K562 (cell line): Measurements from ENCODE around the gene ZCCHC9. TPM values are rescaled to one million over a fixed set of nuclear protein-coding genes. Genes with fewer than 3 reads are reported as not detected.

Experiments used
- ATAC-seq: fragments of 200-7000 bp; cut with Tn5 transposase; 3 replicates; pipeline ENCODE4 v1.9.1; 2020; ENCODE audit warnings: moderate library complexity
- BruUV-seq: library from RNA; stranded (reverse); fragments of 400-500 nt; replicated peaks from 2 replicates; lab custom pipeline; 2021; lab: Mats Ljungman, UMichigan
- CTCF ChIA-PET: fragments of 300-600 bp; formaldehyde crosslinking; extraction: SDS; loops from one replicate; lab custom pipeline; 2021; ENCODE audit warnings: low intra/inter-chr PET ratio; lab: Yijun Ruan, JAX
- POLR2A ChIA-PET: fragments of 300-600, 350-650 bp; sonication (Branson Sonifier 250); formaldehyde crosslinking; extraction: SDS; loops from one replicate; lab custom pipeline; 2021; ENCODE audit warnings: antibody characterized with exemption, inconsistent platforms; lab: Yijun Ruan, JAX
- DNase-seq, 4 experiments: peaks; one replicate each; pipeline versions ENCODE4 v3.0.0 to v3.0.0-alpha.2; 2011 to 2018; ENCODE audit warnings: low spot score in 3 of 4, mixed read lengths in 3 of 4; ENCODE audit errors: extremely low read depth in 1 of 4
- FAIRE-seq: peaks from 2 replicates; lab custom pipeline; 2011; peaks lifted over from hg19 to GRCh38; lab: Jason Lieb, UNC
- H2AFZ ChIP-seq: 2 replicates; pipeline ENCODE4 v1.6.0; 2011; ENCODE audit warnings: low read depth, low read length, control low read depth, inconsistent platforms
- H3K27ac ChIP-seq: fragments of 200-600 bp; 3 replicates; pipeline ENCODE4 v1.8.0; 2011; ENCODE audit warnings: low read depth, mild to moderate bottlenecking, control low read depth, inconsistent platforms, low read length, moderate library complexity, mixed read lengths; ENCODE audit errors: extremely low read depth
- H3K27me3 ChIP-seq, 2 experiments: fragments of 300-600 bp in 1 of 2; 2 replicates in 1 of 2; 3 replicates in 1 of 2; pipeline versions ENCODE4 v1.6.0 to v1.8.0; 2011; ENCODE audit warnings: inconsistent platforms in 2 of 2, low read length in 2 of 2, mild to moderate bottlenecking in 1 of 2, mixed read lengths in 1 of 2, moderate library complexity in 1 of 2; ENCODE audit not compliant: control insufficient read depth in 2 of 2, insufficient read depth in 2 of 2
- H3K36me3 ChIP-seq: fragments of 300-600 bp; 3 replicates; pipeline ENCODE4 v1.8.0; 2011; ENCODE audit warnings: mild to moderate bottlenecking, low read length, inconsistent platforms; ENCODE audit not compliant: control insufficient read depth, insufficient read depth
- H3K4me1 ChIP-seq, 2 experiments: fragments of 200-600 bp in 1 of 2; replicated peaks in 1 of 2; 2 replicates in 1 of 2; 3 replicates in 1 of 2; pipeline versions ENCODE4 v1.5.1 to v1.8.0; 2011; ENCODE audit warnings: inconsistent platforms in 2 of 2, low read length in 2 of 2, mild to moderate bottlenecking in 1 of 2, mixed read lengths in 1 of 2, moderate library complexity in 1 of 2; ENCODE audit not compliant: control insufficient read depth in 2 of 2, insufficient read depth in 2 of 2
- H3K4me2 ChIP-seq: 2 replicates; pipeline ENCODE4 v1.6.1; 2011; ENCODE audit warnings: low read length, control low read depth, inconsistent platforms, mixed read lengths; ENCODE audit not compliant: insufficient read depth
- H3K4me3 ChIP-seq: fragments of 200-600 bp; sonication (generic), shearing (Covaris generic); 2 replicates; pipeline ENCODE4 v1.5.1; 2016; ENCODE audit warnings: control low read depth, inconsistent platforms
- H3K79me2 ChIP-seq: fragments of 200-600 bp; 3 replicates; pipeline ENCODE4 v1.8.0; 2011; ENCODE audit warnings: low read length, inconsistent platforms; ENCODE audit not compliant: control insufficient read depth, insufficient read depth
- H3K9ac ChIP-seq, 2 experiments: 2 replicates each; pipeline versions ENCODE4 v1.6.0 to v1.6.1; 2011; ENCODE audit warnings: low read depth in 2 of 2, low read length in 2 of 2, control low read depth in 1 of 2, inconsistent platforms in 1 of 2, mild to moderate bottlenecking in 1 of 2, mixed read lengths in 1 of 2; ENCODE audit not compliant: insufficient read depth in 1 of 2
- H3K9me1 ChIP-seq: one replicate; pipeline ENCODE4 v1.6.0; 2011; ENCODE audit warnings: inconsistent platforms, mild to moderate bottlenecking, low read length, moderate library complexity; ENCODE audit not compliant: control insufficient read depth, insufficient read depth
- H3K9me3 ChIP-seq: replicated peaks from 2 replicates; pipeline ENCODE4 v1.5.1; 2011; ENCODE audit warnings: low read depth, low read length, inconsistent platforms; ENCODE audit not compliant: control insufficient read depth, insufficient read depth
- H4K20me1 ChIP-seq: replicated peaks from 2 replicates; pipeline ENCODE4 v1.6.1; 2011; ENCODE audit warnings: low read length, inconsistent platforms, mixed read lengths; ENCODE audit not compliant: control insufficient read depth, insufficient read depth
- ADNP ChIP-seq: fragments of 200-800 bp; sonication (Bioruptor generic); IDR thresholded peaks from 2 replicates; pipeline ENCODE4 v1.6.1; 2016; ENCODE audit warnings: missing genetic modification characterization, missing compliant biosample characterization
- BRD9 ChIP-seq: fragments of 450-650 bp; IDR thresholded peaks from 2 replicates; pipeline ENCODE4 v1.6.1; 2018; ENCODE audit warnings: low read depth; ENCODE audit not compliant: partially characterized antibody
- FOXA1 ChIP-seq: fragments of 450-650 bp; IDR thresholded peaks from 2 replicates; pipeline ENCODE4 v1.6.1; 2016; ENCODE audit warnings: mild to moderate bottlenecking, borderline replicate concordance
- L3MBTL2 ChIP-seq: fragments of 450-650 bp; IDR thresholded peaks from 2 replicates; pipeline ENCODE4 v1.6.1; 2016; ENCODE audit warnings: mild to moderate bottlenecking, moderate library complexity
- MAFG ChIP-seq: fragments of 450-650 bp; conservative IDR thresholded peaks from 2 replicates; pipeline ENCODE4 v1.6.1; 2016; ENCODE audit warnings: missing genetic modification characterization, missing compliant biosample characterization
- RBM17 ChIP-seq: fragments of 200-400 bp; formaldehyde crosslinking; IDR thresholded peaks from 2 replicates; pipeline ENCODE4 v1.6.1; 2017; ENCODE audit warnings: low read depth, mild to moderate bottlenecking, low read length, borderline replicate concordance
- SMARCC2 ChIP-seq: fragments of 450-650 bp; IDR thresholded peaks from 2 replicates; pipeline ENCODE4 v1.6.1; 2017; ENCODE audit warnings: antibody characterized with exemption, moderate library complexity, mild to moderate bottlenecking, low read depth
- SUPT5H ChIP-seq: fragments of 450-650 bp; IDR thresholded peaks from 2 replicates; pipeline ENCODE4 v1.6.1; 2016
- TAF7 ChIP-seq: fragments of 450-650 bp; IDR thresholded peaks from 2 replicates; pipeline ENCODE4 v1.6.1; 2016; ENCODE audit warnings: missing genetic modification characterization, missing compliant biosample characterization
- TFE3 ChIP-seq: fragments of 450-650 bp; formaldehyde crosslinking; IDR thresholded peaks from 2 replicates; pipeline ENCODE4 v1.4.0; 2020; ENCODE audit warnings: mild to moderate bottlenecking, mixed read lengths
- ZMIZ1 ChIP-seq, 2 experiments: fragments of 150-350 bp in 1 of 2; IDR thresholded peaks; 2 replicates each; pipeline ENCODE4 v1.6.1; 2012 to 2016; ENCODE audit warnings: low read depth in 2 of 2, low read length in 2 of 2, mild to moderate bottlenecking in 1 of 2, moderate library complexity in 1 of 2
- ZNF766 ChIP-seq: fragments of 200-800 bp; sonication (Bioruptor generic); conservative IDR thresholded peaks from 2 replicates; pipeline ENCODE4 v1.6.1; 2016; ENCODE audit warnings: missing genetic modification characterization, missing compliant biosample characterization
- WGBS: fragments of 100-300 bp; shearing (Covaris generic); methylation state at CpG from one replicate; pipeline ENCODE4 v1.1.6; 2016; ENCODE audit warnings: low coverage, mixed read lengths; ENCODE audit not compliant: insufficient coverage; ENCODE audit errors: missing lambda C conversion rate; 5-methylcytosine and 5-hydroxymethylcytosine counted together
- in situ Hi-C: fragments of 300-500 bp; cut with MboI; formaldehyde crosslinking; loops from 4 replicates; pipeline ENCODE4 v1.15.0; 2018; ENCODE audit warnings: inconsistent platforms, mixed read lengths
- intact Hi-C: fragments of 100-400 bp; cut with micrococcal nuclease; formaldehyde crosslinking; loops from 2 replicates; pipeline ENCODE4 v1.14.2; 2022
- polyA plus RNA-seq, 8 experiments: library from polyadenylated mRNA; depleted of rRNA in 4 of 8; stranded (reverse) in 5 of 8; unstranded in 3 of 8; fragments of >200 nt; fragmentation: Nextera tagmentation in 2 of 8; fragmentation: Illumina TruSeq in 1 of 8; extraction: Ambion mirVana in 2 of 8; extraction: Trizol in 1 of 8; gene quantifications; 2 replicates each; pipeline versions ENCODE4 v1.2.1 to v1.2.3, GENCODE V29; 2011 to 2014; ENCODE audit warnings: inconsistent platforms in 1 of 8, missing spikeins in 1 of 8
- total RNA-seq, 7 experiments: library from RNA; depleted of rRNA in 6 of 7; stranded (reverse); fragments of >200 nt in 6 of 7; fragmentation: Illumina TruSeq in 2 of 7; extraction: Trizol in 2 of 7; gene quantifications; 2 replicates each; pipeline versions ENCODE4 v1.2.1 to v1.2.3, GENCODE V29; 2011 to 2021; ENCODE audit warnings: low replicate concordance in 1 of 7

The ZCCHC9 gene
- total and polyA plus RNA-seq, 9 of the 15 experiments (the other 6 are each of a cell fraction or from before 2014, with no cell fraction given), result 40.3 to 95.3 (median 59.9) TPM

- TF ChIP-seq TFE3 (peak; percentile 78), MAFG (tag) (no peak), BRD9 (no peak)
- TF ChIP-seq, all 486 proteins: peak for 1
- Histone ChIP-seq H2AFZ (no peak overlapping the region), H3K9me1 (no peaks in the 10 kb centered on the region), H3K79me2 (no peaks in the 10 kb centered on the region), H3K36me3 (no peaks in the 10 kb centered on the region), H3K4me2 (no peak overlapping the region), H3K9me3 (no peaks in the 10 kb centered on the region), H3K4me3 (no peak overlapping the region), H4K20me1 (no peaks in the 10 kb centered on the region), H3K27ac (no peak overlapping the region), H3K4me1 (no peaks in the 10 kb centered on the region), H3K9ac (no peak overlapping the region), H3K27me3 (peaks cover 13% of the 10 kb centered on the region in 2 experiments)
- DNase-seq (no peak), ATAC-seq (no peak), FAIRE-seq (no peak)
- intact Hi-C loops, result no loop called here
- no TSS peak for BruUV-seq
- CTCF ChIA-PET, result interaction anchor here (0.7 kb wide), 1 partner anchor 884 kb away, joined by 3 read pairs; no protein-coding TSS in a partner anchor
- POLR2A ChIA-PET, result interaction anchor here (0.8 kb wide), 1 partner anchor 16 kb away, joined by 3 read pairs; no protein-coding TSS in a partner anchor
- in situ Hi-C loops, result no loop called here
Observed at GRCh38 chr5:81350507-81350906, 49.1 kb downstream of the ZCCHC9 start.

GRCh38 chr5:81353189-81353588 lies 51.8 kb downstream of the ZCCHC9 start:
- no peak for FAIRE-seq
- no peak overlapping the region for H3K4me3 ChIP-seq
- no peak for TF ChIP-seq ADNP
- TF ChIP-seq FOXA1, result no peak
- no peak for TF ChIP-seq ZMIZ1 (IDR thresholded peaks at IDR 0.05; ENCODE audit: low read depth in 2 of 2, low read length in 2 of 2)
- TF ChIP-seq L3MBTL2, result no peak
- TF ChIP-seq ZNF766 (CRISPR knock-in tag), result no peak
- no peak for TF ChIP-seq RBM17
- no peak for TF ChIP-seq TAF7
- no peak for TF ChIP-seq SUPT5H
- TF ChIP-seq SMARCC2, result no peak

More at GRCh38 chr5:81353189-81353588, 51.8 kb downstream of the ZCCHC9 start:
- no peak overlapping the region for H3K27ac ChIP-seq
- no peaks in the 10 kb centered on the region for H4K20me1 ChIP-seq
- in situ Hi-C loops, result no loop called here
- no peak for DNase-seq
- 1% methylated on average over 5 of the region's 5 CpGs for WGBS
- H3K9ac ChIP-seq, result no peak overlapping the region
- H3K4me2 ChIP-seq, result no peak overlapping the region
- POLR2A ChIA-PET, result no interaction called here
- CTCF ChIA-PET, result no interaction called here
- H3K9me3 ChIP-seq, result no peaks in the 10 kb centered on the region
- no peaks in the 10 kb centered on the region for H3K79me2 ChIP-seq
- H3K27me3 ChIP-seq, result peaks cover 20 to 34% of the 10 kb centered on the region in 2 experiments
- ATAC-seq, result no peak
- intact Hi-C loops, result no loop called here
- no peak overlapping the region for H2AFZ ChIP-seq
- H3K9me1 ChIP-seq, result no peaks in the 10 kb centered on the region
- no TSS peak for BruUV-seq
- no peaks in the 10 kb centered on the region for H3K4me1 ChIP-seq
- no peaks in the 10 kb centered on the region for H3K36me3 ChIP-seq
